ENCODE data around the gene HCRTR2.

The HCRTR2 gene

DNA sequence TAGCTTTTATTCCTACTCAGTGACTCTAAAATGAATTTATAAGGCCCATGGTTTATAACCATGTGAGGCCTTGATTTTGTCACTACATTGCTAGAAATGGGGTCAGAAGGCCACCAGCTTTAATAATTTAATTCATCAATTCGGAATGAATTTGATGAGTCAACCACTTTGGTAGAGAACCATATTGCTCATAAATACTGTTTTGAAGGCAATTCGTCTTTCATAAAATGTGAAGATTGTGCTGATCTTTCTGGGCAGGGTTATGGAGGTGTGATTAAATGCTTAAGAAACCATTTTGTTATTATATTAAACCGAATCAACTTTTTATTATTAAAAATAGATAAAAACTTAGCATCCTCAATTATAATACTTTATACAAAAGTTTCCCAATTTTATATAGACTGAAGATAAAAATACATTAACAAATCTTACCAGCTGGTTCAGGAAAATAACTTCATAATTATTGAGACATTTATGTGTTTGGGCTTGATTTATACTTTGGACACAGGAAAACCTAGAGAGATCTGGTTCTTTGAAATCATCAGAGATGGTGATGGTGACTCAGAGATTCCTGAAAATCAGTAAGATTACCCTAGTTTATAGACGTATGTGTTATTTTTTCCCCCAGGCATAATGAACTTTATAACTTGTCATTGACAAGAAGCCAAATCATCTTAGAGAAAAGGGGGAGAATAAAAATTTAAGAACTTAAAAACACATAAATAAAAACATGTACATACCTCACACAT, 10.6 kb downstream of the HCRTR2 start:
- H3K27me3 ChIP-seq (ENCODE audit: insufficient read depth, poor library complexity, severe bottlenecking), result no peaks in the 10 kb centered on the region
- H3K4me3 ChIP-seq (replicated peaks; ENCODE audit: insufficient read depth, low read length), result no peak overlapping the region
- DNase-seq (ENCODE audit: low read depth in 1 of 2, low spot score in 1 of 2), result no peak
- no peak overlapping the region for H3K27ac ChIP-seq (replicated peaks)
- TF ChIP-seq SPI1 (IDR thresholded peaks at IDR 0.05; ENCODE audit: borderline replicate concordance, low read depth) (no peak), GABPA (IDR thresholded peaks at IDR 0.05; ENCODE audit: low read depth) (no peak), POLR2AphosphoS5 (IDR thresholded peaks at IDR 0.05; ENCODE audit: low read depth) (no peak)
- TF ChIP-seq, protein P1, sequence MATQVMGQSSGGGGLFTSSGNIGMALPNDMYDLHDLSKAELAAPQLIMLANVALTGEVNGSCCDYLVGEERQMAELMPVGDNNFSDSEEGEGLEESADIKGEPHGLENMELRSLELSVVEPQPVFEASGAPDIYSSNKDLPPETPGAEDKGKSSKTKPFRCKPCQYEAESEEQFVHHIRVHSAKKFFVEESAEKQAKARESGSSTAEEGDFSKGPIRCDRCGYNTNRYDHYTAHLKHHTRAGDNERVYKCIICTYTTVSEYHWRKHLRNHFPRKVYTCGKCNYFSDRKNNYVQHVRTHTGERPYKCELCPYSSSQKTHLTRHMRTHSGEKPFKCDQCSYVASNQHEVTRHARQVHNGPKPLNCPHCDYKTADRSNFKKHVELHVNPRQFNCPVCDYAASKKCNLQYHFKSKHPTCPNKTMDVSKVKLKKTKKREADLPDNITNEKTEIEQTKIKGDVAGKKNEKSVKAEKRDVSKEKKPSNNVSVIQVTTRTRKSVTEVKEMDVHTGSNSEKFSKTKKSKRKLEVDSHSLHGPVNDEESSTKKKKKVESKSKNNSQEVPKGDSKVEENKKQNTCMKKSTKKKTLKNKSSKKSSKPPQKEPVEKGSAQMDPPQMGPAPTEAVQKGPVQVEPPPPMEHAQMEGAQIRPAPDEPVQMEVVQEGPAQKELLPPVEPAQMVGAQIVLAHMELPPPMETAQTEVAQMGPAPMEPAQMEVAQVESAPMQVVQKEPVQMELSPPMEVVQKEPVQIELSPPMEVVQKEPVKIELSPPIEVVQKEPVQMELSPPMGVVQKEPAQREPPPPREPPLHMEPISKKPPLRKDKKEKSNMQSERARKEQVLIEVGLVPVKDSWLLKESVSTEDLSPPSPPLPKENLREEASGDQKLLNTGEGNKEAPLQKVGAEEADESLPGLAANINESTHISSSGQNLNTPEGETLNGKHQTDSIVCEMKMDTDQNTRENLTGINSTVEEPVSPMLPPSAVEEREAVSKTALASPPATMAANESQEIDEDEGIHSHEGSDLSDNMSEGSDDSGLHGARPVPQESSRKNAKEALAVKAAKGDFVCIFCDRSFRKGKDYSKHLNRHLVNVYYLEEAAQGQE (IDR thresholded peaks at IDR 0.05; ENCODE audit: insufficient replicate concordance, low read depth), result no peak
- TF ChIP-seq, protein P2, sequence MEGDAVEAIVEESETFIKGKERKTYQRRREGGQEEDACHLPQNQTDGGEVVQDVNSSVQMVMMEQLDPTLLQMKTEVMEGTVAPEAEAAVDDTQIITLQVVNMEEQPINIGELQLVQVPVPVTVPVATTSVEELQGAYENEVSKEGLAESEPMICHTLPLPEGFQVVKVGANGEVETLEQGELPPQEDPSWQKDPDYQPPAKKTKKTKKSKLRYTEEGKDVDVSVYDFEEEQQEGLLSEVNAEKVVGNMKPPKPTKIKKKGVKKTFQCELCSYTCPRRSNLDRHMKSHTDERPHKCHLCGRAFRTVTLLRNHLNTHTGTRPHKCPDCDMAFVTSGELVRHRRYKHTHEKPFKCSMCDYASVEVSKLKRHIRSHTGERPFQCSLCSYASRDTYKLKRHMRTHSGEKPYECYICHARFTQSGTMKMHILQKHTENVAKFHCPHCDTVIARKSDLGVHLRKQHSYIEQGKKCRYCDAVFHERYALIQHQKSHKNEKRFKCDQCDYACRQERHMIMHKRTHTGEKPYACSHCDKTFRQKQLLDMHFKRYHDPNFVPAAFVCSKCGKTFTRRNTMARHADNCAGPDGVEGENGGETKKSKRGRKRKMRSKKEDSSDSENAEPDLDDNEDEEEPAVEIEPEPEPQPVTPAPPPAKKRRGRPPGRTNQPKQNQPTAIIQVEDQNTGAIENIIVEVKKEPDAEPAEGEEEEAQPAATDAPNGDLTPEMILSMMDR (IDR thresholded peaks at IDR 0.05; ENCODE audit: insufficient read depth, low read length), result no peak

DNA sequence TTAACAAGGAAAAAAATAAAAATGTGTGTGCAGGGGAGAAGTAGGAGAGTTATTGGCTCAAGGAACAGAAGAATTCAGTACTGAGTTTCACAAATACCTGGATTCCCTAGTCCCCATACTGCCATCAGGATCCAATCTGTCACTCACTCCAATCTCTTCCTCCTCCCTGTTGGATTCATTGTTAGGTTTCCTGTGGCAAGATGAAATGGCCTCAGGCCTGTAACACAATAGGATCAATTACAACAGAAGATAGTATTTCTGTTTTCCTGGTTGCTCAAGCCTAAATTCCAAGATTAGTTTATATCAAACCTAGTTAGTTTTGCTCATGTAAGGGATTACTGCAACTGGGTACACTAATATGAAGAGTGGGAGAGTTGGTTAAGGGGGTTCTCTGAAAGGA, 24.4 kb downstream of the HCRTR2 start:
- no peak overlapping the region for H3K4me3 ChIP-seq (replicated peaks; ENCODE audit: insufficient read depth, low read length)
- H3K27ac ChIP-seq (replicated peaks), result no peak overlapping the region
- H3K27me3 ChIP-seq (ENCODE audit: insufficient read depth, poor library complexity, severe bottlenecking), result no peaks in the 10 kb centered on the region
- no peak for TF ChIP-seq GABPA (IDR thresholded peaks at IDR 0.05; ENCODE audit: low read depth)
- TF ChIP-seq, protein P2 (IDR thresholded peaks at IDR 0.05; ENCODE audit: insufficient read depth, low read length), result no peak
- no peak for TF ChIP-seq SPI1 (IDR thresholded peaks at IDR 0.05; ENCODE audit: borderline replicate concordance, low read depth)
- no peak for TF ChIP-seq POLR2AphosphoS5 (IDR thresholded peaks at IDR 0.05; ENCODE audit: low read depth)
- TF ChIP-seq, protein P1 (IDR thresholded peaks at IDR 0.05; ENCODE audit: insufficient replicate concordance, low read depth), result no peak
- DNase-seq (ENCODE audit: low read depth in 1 of 2, low spot score in 1 of 2), result no peak

DNA sequence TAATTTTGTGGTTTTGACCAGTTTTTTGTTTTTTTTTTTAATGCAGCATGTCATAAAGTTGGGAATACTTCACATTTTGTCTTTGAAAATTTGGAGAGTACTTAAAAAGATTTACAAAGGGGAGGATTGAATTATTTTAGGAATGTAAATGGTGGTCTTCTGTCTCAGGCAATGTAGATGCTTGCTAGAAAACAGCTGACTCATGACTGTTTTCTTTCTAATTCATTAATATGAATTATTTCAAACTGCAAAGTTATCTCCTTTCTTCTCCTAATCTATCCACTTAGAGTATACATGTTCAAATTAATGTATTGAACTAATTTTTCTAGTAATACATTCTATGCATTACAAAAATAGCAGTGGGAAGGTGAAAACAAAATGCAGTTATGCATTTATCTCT, 24.9 kb downstream of the HCRTR2 start:
- DNase-seq (ENCODE audit: low read depth in 1 of 2, low spot score in 1 of 2), result no peak

More for the DNA sequence above, 24.9 kb downstream of the HCRTR2 start:
- Histone ChIP-seq H3K4me3 (replicated peaks; ENCODE audit: insufficient read depth, low read length) (no peak overlapping the region), H3K27me3 (ENCODE audit: insufficient read depth, poor library complexity, severe bottlenecking) (no peaks in the 10 kb centered on the region), H3K27ac (replicated peaks) (no peak overlapping the region)
- TF ChIP-seq, protein P2 (IDR thresholded peaks at IDR 0.05; ENCODE audit: insufficient read depth, low read length), result no peak
- TF ChIP-seq, protein P1 (IDR thresholded peaks at IDR 0.05; ENCODE audit: insufficient replicate concordance, low read depth), result no peak
- no peak for TF ChIP-seq GABPA (IDR thresholded peaks at IDR 0.05; ENCODE audit: low read depth)
- no peak for TF ChIP-seq POLR2AphosphoS5 (IDR thresholded peaks at IDR 0.05; ENCODE audit: low read depth)
- TF ChIP-seq SPI1 (IDR thresholded peaks at IDR 0.05; ENCODE audit: borderline replicate concordance, low read depth), result no peak

All from HL-60 (cell line).